ENCODE results near the gene ENTPD5.
"Not testable (repeated sequence)": the region's sequence is repeated elsewhere in the genome, so short reads cannot be mapped to it uniquely, and the experiment has no call there.

ENTPD5 gene

GRCh38 chr14:74015176-74015575, 3.9 kb downstream of the ENTPD5 start:
- no peak overlapping the region for H3K4me3 ChIP-seq (ENCODE audit: low read length)
- DNase-seq (ENCODE audit: low read depth, low spot score) = no peak

DNA sequence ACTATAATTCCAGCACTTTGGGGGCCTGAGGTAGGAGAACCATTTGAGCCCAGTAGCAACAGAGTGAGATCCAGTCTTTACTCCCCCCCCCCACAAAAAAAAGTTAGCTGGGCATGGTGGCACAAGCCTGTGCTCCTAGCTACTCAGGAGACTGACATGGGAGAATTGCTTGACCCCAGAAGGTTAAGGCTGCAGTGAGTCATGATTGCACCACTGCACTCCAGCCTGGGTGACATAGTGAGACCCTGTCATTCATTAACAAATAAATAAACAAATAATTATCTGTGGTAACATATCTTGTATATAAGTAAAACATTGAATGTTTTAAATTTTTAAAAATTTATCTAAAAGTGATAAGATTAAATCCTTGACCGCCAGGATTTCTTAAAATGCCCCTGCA, 4.8 kb downstream of the ENTPD5 start:
- no peak for DNase-seq (ENCODE audit: low read depth, low spot score)
- no peak overlapping the region for H3K4me3 ChIP-seq (ENCODE audit: low read length)

DNA sequence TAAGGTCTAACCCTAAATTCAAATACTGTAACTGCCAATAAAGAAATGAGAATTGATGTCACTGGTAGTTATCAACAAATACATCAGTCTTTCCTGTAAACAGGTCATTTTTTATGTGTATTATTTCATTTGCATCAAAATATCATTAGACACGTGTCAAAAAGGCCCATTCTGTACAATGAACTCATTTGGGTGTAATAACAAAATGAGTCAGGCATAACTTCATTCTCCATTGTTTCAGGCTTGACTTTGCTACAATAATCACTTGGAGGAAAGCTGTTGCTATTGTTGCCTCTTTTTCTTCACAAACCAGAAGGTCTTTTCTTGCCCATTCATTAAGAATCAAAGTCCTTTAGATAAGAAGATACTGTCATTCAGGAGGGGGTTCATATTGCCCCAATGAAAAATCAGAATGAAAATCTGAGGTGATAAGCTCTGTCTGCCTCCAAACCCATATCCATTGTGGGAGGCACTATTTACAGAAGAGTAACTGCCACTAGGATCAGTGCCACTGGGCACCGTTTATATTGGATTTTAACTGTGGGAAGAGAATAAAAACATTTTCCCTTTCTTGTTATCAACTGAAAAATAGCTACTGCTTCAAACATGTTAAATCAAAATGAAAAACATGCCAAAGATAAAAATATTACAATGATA, 10.1 kb downstream of the ENTPD5 start:
- no peak overlapping the region for H3K4me3 ChIP-seq (ENCODE audit: low read length)
- no peak for DNase-seq (ENCODE audit: low read depth, low spot score)

GRCh38 chr14:74005664-74006063, 13.4 kb downstream of the ENTPD5 start:
- not testable (repeated sequence) for H3K4me3 ChIP-seq (ENCODE audit: low read length); DNase-seq (ENCODE audit: low read depth, low spot score)

DNA sequence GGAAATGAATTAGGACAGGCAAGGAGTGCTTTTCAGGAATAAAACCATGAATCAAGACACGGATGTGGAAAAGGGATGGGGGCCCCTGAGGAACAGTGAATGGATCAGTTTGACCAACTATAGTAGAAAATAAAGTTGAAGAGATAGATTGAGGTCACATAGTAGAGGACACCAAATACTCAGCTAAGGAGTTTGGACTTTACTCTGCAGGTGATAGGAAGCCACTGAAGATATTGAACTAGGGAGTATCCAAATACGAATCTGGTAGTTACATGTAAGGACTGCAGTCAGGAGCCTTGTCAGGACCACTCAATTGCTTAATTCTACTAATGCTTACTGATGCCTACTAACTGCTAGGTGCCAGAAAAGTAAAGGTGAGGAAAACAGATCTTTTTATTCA, 20.4 kb downstream of the ENTPD5 start:
- H3K4me3 ChIP-seq (ENCODE audit: low read length) = no peak overlapping the region
- no peak for DNase-seq (ENCODE audit: low read depth, low spot score)

DNA sequence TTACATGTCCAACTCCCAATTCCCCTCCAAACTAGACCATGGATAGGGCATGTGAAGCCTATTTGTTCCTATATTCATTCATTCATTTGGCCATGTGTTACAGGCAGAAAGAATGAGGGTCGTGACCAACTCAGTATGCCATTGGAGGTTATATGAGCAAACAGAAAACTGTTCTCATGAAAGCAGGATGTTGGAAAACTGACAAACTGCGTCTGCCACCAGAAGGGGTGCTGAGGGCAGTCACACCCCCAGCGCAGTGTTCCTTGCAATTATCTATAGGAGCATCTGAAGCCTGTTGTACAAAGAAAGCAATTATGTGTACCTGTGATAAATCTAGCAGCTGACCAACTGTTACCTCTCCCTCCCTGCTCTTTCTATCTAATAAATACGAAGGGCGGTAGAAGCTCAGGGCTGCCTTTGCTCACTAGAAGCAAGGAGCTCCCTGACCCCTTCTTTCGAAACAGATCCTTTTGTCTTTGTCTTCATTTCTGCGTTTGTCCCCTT, 21.1 kb downstream of the ENTPD5 start:
- DNase-seq (ENCODE audit: low read depth, low spot score) = no peak

GRCh38 chr14:73997108-73997943, 21.8 kb downstream of the ENTPD5 start:
- no peak overlapping the region for H3K4me3 ChIP-seq (ENCODE audit: low read length)
- no peak for DNase-seq (ENCODE audit: low read depth, low spot score)

More for the DNA sequence above, 21.1 kb downstream of the ENTPD5 start:
- H3K4me3 ChIP-seq (ENCODE audit: low read length) = no peak overlapping the region

DNA sequence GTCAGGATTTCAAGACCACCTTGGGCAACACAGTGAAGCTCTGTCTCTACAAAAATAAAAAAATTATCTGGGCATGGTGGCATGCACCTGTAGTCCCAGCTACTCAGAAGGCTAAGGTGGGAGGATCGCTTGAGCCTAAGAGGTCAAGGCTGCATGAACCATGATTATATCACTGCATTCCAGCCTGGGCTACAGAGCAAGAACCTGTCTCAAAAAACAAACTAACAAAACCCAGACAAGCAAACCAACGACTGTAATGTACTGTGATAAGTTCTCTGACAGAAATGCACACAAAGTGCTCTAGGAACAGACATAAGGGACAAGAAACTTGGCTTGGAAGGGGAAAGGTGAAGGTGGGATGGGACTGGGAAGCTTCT, 22.4 kb downstream of the ENTPD5 start:
- DNase-seq (ENCODE audit: low read depth, low spot score) = no peak
- no peak overlapping the region for H3K4me3 ChIP-seq (ENCODE audit: low read length)

DNA sequence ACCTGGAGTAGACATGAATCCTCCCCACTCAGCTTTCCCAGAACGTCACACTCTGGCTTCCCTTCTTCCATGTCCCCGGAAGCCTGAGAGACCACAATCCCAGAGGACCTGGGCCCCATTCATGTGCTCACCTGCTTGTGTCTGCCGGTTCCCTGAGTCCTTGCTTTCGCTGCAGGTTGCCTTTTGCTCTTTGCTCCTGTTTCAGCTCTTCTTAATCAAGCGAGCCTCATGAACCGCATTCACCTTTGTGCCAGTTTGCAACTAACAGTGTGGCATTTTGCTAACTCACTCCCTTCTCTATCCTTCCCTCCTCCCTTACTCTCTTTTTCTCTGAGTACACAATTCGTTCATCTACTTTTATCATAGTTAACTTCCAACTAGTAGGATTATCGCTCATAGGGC, 23.1 kb downstream of the ENTPD5 start:
- no peak for DNase-seq (ENCODE audit: low read depth, low spot score)
- no peak overlapping the region for H3K4me3 ChIP-seq (ENCODE audit: low read length)

DNA sequence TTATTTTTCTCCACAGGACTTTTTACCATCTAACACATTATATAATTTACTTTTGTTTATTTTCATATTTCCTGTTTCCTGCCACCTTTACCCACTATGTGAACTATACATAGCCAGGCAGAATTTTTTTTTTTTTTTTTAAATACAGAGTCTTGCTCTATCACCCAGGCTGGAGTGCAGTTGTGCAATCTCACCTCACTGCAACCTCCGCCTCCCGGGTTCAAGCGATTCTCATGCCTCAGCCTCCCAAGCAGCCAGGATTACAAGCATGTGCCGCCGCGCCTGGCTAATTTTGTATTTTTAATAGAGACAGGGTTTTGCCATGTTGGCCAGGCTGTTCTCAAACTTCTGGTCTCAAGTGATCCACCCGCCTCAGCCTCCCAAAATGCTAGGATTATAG, 24.2 kb downstream of the ENTPD5 start:
- H3K4me3 ChIP-seq (ENCODE audit: low read length); DNase-seq (ENCODE audit: low read depth, low spot score): not testable (repeated sequence)

- no peak for DNase-seq (ENCODE audit: low read depth, low spot score)
- no peak overlapping the region for H3K4me3 ChIP-seq (ENCODE audit: low read length)
Measured at GRCh38 chr14:73991092-73991491, 28.0 kb downstream of the ENTPD5 start.

GRCh38 chr14:73988656-73989055, 30.4 kb downstream of the ENTPD5 start:
- not testable (repeated sequence) for DNase-seq (ENCODE audit: low read depth, low spot score); H3K4me3 ChIP-seq (ENCODE audit: low read length)

DNA sequence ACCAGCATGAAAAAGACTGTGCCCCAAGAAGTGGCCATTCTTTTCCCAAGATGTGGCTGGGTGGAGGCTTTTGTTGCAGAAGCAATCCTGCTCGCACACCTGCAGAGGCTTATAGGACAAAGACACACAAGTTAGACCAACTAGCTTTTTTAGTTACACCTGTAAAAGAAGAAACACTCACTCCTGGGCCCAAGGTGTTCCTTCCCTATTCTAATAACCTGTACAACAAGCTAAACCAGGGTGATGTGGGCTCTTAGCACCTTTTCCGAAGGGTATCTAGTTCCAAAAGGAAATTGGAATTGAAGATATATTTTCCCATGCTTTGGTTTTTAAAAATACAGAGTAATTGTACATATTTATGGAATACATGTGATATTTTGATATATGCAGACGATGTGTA, 31.0 kb downstream of the ENTPD5 start:
- no peak overlapping the region for H3K4me3 ChIP-seq (ENCODE audit: low read length)
- DNase-seq (ENCODE audit: low read depth, low spot score) = no peak

- H3K4me3 ChIP-seq (ENCODE audit: low read length) = no peak overlapping the region
- no peak for DNase-seq (ENCODE audit: low read depth, low spot score)
Measured at GRCh38 chr14:73977896-73978295, 41.2 kb downstream of the ENTPD5 start.

GRCh38 chr14:73976125-73976524, 43.0 kb downstream of the ENTPD5 start:
- no peak overlapping the region for H3K4me3 ChIP-seq (ENCODE audit: low read length)
- no peak for DNase-seq (ENCODE audit: low read depth, low spot score)

- no peak overlapping the region for H3K4me3 ChIP-seq (ENCODE audit: low read length)
- DNase-seq (ENCODE audit: low read depth, low spot score) = no peak
Measured at GRCh38 chr14:73973497-73973896, 45.6 kb downstream of the ENTPD5 start.

DNA sequence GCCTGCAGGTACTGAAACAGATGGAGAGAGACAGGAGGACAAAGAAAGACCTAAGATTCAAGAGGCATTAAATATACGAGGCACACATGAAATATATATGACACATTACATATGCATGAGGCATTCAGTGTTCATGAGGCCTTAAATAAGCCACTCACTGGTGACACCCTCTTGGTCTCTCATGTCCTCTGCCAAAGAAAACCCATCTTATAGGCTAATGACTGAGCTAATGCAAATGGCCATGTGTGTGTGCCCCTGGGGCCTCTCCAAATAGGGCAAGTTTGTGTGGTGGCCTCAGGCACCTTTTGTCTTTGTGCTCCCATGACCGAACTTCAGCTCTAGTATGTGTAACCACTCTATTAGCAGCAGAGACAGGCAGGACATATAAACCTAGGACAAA, 50.2 kb downstream of the ENTPD5 start:
- DNase-seq (ENCODE audit: low read depth, low spot score) = no peak
- no peak overlapping the region for H3K4me3 ChIP-seq (ENCODE audit: low read length)

GRCh38 chr14:73965216-73965615, 53.9 kb downstream of the ENTPD5 start:
- DNase-seq (ENCODE audit: low read depth, low spot score) = no peak
- H3K4me3 ChIP-seq (ENCODE audit: low read length) = no peak overlapping the region

DNA sequence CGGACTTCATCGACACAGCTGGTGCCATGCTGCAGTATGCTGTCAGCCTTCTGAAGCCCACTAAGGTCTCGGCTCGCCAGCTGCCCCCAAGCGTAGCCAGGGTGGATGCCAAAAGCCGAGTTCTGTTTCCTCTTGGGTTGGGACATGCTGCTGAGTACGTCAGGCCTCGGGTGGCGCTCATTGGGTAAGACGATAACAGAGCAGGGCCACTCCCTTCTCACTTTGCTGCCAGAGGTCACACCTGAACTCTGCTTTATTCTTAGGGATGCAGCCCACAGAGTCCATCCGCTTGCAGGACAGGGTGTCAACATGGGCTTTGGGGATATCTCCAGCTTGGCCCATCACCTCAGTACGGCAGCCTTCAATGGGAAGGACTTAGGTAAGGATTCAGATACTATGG, 57.9 kb downstream of the ENTPD5 start:
- no peak overlapping the region for H3K4me3 ChIP-seq (ENCODE audit: low read length)
- no peak for DNase-seq (ENCODE audit: low read depth, low spot score)

DNA sequence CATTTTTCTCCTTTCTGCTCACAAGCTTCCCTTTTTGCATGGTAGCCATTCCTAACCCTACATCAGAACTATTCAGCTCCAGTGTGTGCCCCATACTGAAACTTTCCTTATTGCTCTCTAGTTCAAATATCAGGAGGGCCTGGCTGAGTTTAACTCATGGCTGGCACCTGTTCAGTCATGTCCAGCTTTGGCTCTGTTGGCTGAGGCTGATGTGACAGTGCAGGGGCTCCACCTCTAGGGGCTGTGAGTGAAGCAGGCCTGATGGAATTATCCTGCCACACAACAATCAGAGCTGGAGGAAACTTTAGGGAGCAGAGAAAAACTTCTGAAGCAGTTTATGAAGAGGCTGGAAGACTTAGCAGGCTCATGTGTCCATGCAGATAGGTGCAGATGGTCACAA, 60.5 kb downstream of the ENTPD5 start:
- no peak overlapping the region for H3K4me3 ChIP-seq (ENCODE audit: low read length)
- DNase-seq (ENCODE audit: low read depth, low spot score) = no peak

- no peak overlapping the region for H3K4me3 ChIP-seq (ENCODE audit: low read length)
- DNase-seq (ENCODE audit: low read depth, low spot score) = no peak
Measured at GRCh38 chr14:73955674-73956073, 63.4 kb downstream of the ENTPD5 start.
